PC-9 (cell line): ENCODE measurements around the gene KCNK15. TPM values are rescaled to one million over a fixed set of nuclear protein-coding genes. Genes with fewer than 3 reads are reported as not detected.

Source experiments
- BruUV-seq: library from RNA; stranded (reverse); fragments of 400-500 nt; replicated peaks from 2 replicates; lab custom pipeline; 2021; lab: Mats Ljungman, UMichigan
- CTCF ChIA-PET: fragments of 300-600 bp; sonication (Branson Sonifier 250); formaldehyde crosslinking; loops from one replicate; lab custom pipeline; 2022; ENCODE audit warnings: antibody characterized with exemption; lab: Charles Lee
- POLR2A ChIA-PET: fragments of 300-600 bp; sonication (Branson Sonifier 250); formaldehyde crosslinking; loops from one replicate; lab custom pipeline; 2022; ENCODE audit warnings: antibody characterized with exemption; ENCODE audit not compliant: unreplicated experiment; lab: Charles Lee
- DNase-seq, 2 experiments: peaks; one replicate each; pipeline versions ENCODE4 v3.0.0 to v3.0.0-alpha.2; 2015 to 2022; ENCODE audit warnings: mixed read lengths in 1 of 2
- H2AFZ ChIP-seq: fragments of 200-600 bp; sonication (generic); 2 replicates; pipeline ENCODE4 v1.8.1; 2017; ENCODE audit warnings: antibody characterized with exemption
- H3F3A ChIP-seq: fragments of 200-600 bp; sonication (generic); 2 replicates; pipeline ENCODE4 v1.8.1; 2017; ENCODE audit warnings: antibody characterized with exemption, mild to moderate bottlenecking, low read depth; ENCODE audit not compliant: insufficient read depth
- H3K27ac ChIP-seq: fragments of 200-600 bp; sonication (generic); 2 replicates; pipeline ENCODE4 v1.6.1; 2016; ENCODE audit warnings: mixed run types
- H3K27me3 ChIP-seq: fragments of 200-600 bp; sonication (generic); 2 replicates; pipeline ENCODE4 v1.6.1; 2016; ENCODE audit warnings: low read depth, mixed run types; ENCODE audit not compliant: insufficient read depth
- H3K36me3 ChIP-seq: fragments of 200-600 bp; sonication (generic); 2 replicates; pipeline ENCODE4 v1.6.1; 2016; ENCODE audit warnings: low read depth, mixed run types
- H3K4me1 ChIP-seq: fragments of 200-600 bp; sonication (generic); replicated peaks from 2 replicates; pipeline ENCODE4 v1.6.1; 2016; ENCODE audit warnings: mixed run types; ENCODE audit not compliant: insufficient read depth
- H3K4me2 ChIP-seq: fragments of 200-600 bp; sonication (generic); 2 replicates; pipeline ENCODE4 v1.6.1; 2017; ENCODE audit warnings: mixed run types
- H3K4me3 ChIP-seq: fragments of 200-600 bp; sonication (generic); 2 replicates; pipeline ENCODE4 v1.6.1; 2016; ENCODE audit warnings: mixed run types
- H3K79me2 ChIP-seq: fragments of 200-600 bp; sonication (generic); 2 replicates; pipeline ENCODE4 v1.6.1; 2017; ENCODE audit warnings: low read depth, mixed run types
- H3K9me2 ChIP-seq: fragments of 200-600 bp; sonication (generic); 2 replicates; pipeline ENCODE4 v1.8.1; 2017; ENCODE audit warnings: mild to moderate bottlenecking; ENCODE audit not compliant: insufficient read depth
- H3K9me3 ChIP-seq: fragments of 200-600 bp; sonication (generic); 2 replicates; pipeline ENCODE4 v1.8.1; 2016; ENCODE audit warnings: low read depth; ENCODE audit not compliant: insufficient read depth
- H4K20me1 ChIP-seq: fragments of 200-600 bp; sonication (generic); 2 replicates; pipeline ENCODE4 v1.8.1; 2017; ENCODE audit not compliant: insufficient read depth
- CTCF ChIP-seq: fragments of 200-600 bp; sonication (generic); conservative IDR thresholded peaks from 2 replicates; pipeline ENCODE4 v1.6.1; 2017; ENCODE audit warnings: mixed run types, antibody characterized with exemption, mild to moderate bottlenecking, moderate library complexity
- EZH2 ChIP-seq: fragments of 200-600 bp; sonication (generic); IDR thresholded peaks from 2 replicates; pipeline ENCODE4 v1.8.0; 2017; ENCODE audit warnings: antibody characterized with exemption, low read depth
- intact Hi-C: fragments of 100-400 bp; cut with micrococcal nuclease; formaldehyde crosslinking; loops from one replicate; pipeline ENCODE4 v1.10.0; 2022; ENCODE audit not compliant: unreplicated experiment
- total RNA-seq: library from RNA; stranded (reverse); gene quantifications from 2 replicates; pipeline ENCODE4 v1.2.3, GENCODE V29; 2021

Gene KCNK15
- total RNA-seq, 1 experiment from 2014 or later = 0.26 TPM

GRCh38 chr20:44725837-44726236, 19.8 kb upstream of the KCNK15 start:
- POLR2A ChIA-PET = no interaction called here
- no peak overlapping the region for H3K4me2 ChIP-seq
- H3K27ac ChIP-seq = no peak overlapping the region
- H3K4me1 ChIP-seq = peaks cover 39% of the 10 kb centered on the region
- DNase-seq = no peak
- BruUV-seq = no TSS peak
- no peaks in the 10 kb centered on the region for H3K27me3 ChIP-seq
- H4K20me1 ChIP-seq = no peaks in the 10 kb centered on the region
- no peak overlapping the region for H2AFZ ChIP-seq
- H3K9me3 ChIP-seq = no peaks in the 10 kb centered on the region
- CTCF ChIA-PET = no interaction called here
- TF ChIP-seq CTCF (no peak), EZH2 (no peak)
- intact Hi-C loops = loop anchor here (1.0 kb wide), 1 partner anchor 137 kb away; no protein-coding TSS in a partner anchor
- no peak overlapping the region for H3K4me3 ChIP-seq
- H3K9me2 ChIP-seq = no peaks in the 10 kb centered on the region
- no peaks in the 10 kb centered on the region for H3K79me2 ChIP-seq
- H3F3A ChIP-seq = peaks cover 43% of the 10 kb centered on the region
- H3K36me3 ChIP-seq = no peaks in the 10 kb centered on the region

GRCh38 chr20:44727039-44727438, 18.6 kb upstream of the KCNK15 start:
- H3K27ac ChIP-seq = no peak overlapping the region

GRCh38 chr20:44727651-44728050, 18.0 kb upstream of the KCNK15 start:
- no peak for DNase-seq
- Histone ChIP-seq H3K27me3 (no peaks in the 10 kb centered on the region), H3K27ac (no peak overlapping the region), H3K9me3 (no peaks in the 10 kb centered on the region), H3K9me2 (no peaks in the 10 kb centered on the region), H4K20me1 (no peaks in the 10 kb centered on the region), H2AFZ (no peak overlapping the region), H3K36me3 (no peaks in the 10 kb centered on the region), H3F3A (peaks cover 30% of the 10 kb centered on the region), H3K4me1 (peaks cover 37% of the 10 kb centered on the region), H3K4me2 (no peak overlapping the region), H3K4me3 (no peak overlapping the region), H3K79me2 (no peaks in the 10 kb centered on the region)
- POLR2A ChIA-PET = interaction anchor here (0.6 kb wide), 1 partner anchor 11 kb away, joined by 4 read pairs; no protein-coding TSS in a partner anchor
- BruUV-seq = no TSS peak
- no peak for TF ChIP-seq EZH2
- no peak for TF ChIP-seq CTCF
- CTCF ChIA-PET = no interaction called here
- intact Hi-C loops = no loop called here

More at GRCh38 chr20:44727039-44727438, 18.6 kb upstream of the KCNK15 start:
- H3F3A ChIP-seq = peaks cover 34% of the 10 kb centered on the region
- H3K36me3 ChIP-seq = no peaks in the 10 kb centered on the region
- BruUV-seq = no TSS peak
- H3K4me2 ChIP-seq = no peak overlapping the region
- peaks cover 35% of the 10 kb centered on the region for H3K4me1 ChIP-seq
- H3K9me2 ChIP-seq = no peaks in the 10 kb centered on the region
- H4K20me1 ChIP-seq = no peaks in the 10 kb centered on the region
- H3K79me2 ChIP-seq = no peaks in the 10 kb centered on the region
- no peaks in the 10 kb centered on the region for H3K27me3 ChIP-seq
- H2AFZ ChIP-seq = no peak overlapping the region
- intact Hi-C loops = no loop called here
- no peak for DNase-seq
- CTCF ChIA-PET = no interaction called here
- TF ChIP-seq EZH2 = no peak
- no peak for TF ChIP-seq CTCF
- POLR2A ChIA-PET = interaction anchor here (0.6 kb wide), 1 partner anchor 10 kb away, joined by 4 read pairs; no protein-coding TSS in a partner anchor
- no peaks in the 10 kb centered on the region for H3K9me3 ChIP-seq
- no peak overlapping the region for H3K4me3 ChIP-seq
